HCT116 (cell line): Measurements from ENCODE around the gene DOK5. TPM values are rescaled to one million over a fixed set of nuclear protein-coding genes. Genes with fewer than 3 reads are reported as not detected.

Experiments
- ATAC-seq: fragments of 200-7000 bp; cut with Tn5 transposase; 2 replicates; pipeline ENCODE4 v1.9.1; 2020; ENCODE audit warnings: mild to moderate bottlenecking, moderate library complexity
- BruUV-seq: library from RNA; stranded (reverse); fragments of 400-500 nt; replicated peaks from 2 replicates; lab custom pipeline; 2021; lab: Mats Ljungman, UMichigan
- CTCF ChIA-PET: fragments of 300-600 bp; sonication (Branson Sonifier 250); formaldehyde crosslinking; loops from one replicate; lab custom pipeline; 2021; ENCODE audit warnings: antibody characterized with exemption; lab: Charles Lee
- POLR2A ChIA-PET: fragments of 300-600, 350-600 bp; sonication (Branson Sonifier 250); formaldehyde crosslinking; loops from one replicate; lab custom pipeline; 2021; ENCODE audit warnings: antibody characterized with exemption; lab: Charles Lee
- RAD21 ChIA-PET, 2 experiments: fragments of 300-600 bp; sonication (Branson Sonifier 250); formaldehyde crosslinking; loops; one replicate each; lab custom pipeline; 2023; ENCODE audit warnings: low total read pairs in 2 of 2; ENCODE audit not compliant: uncharacterized antibody in 2 of 2, unreplicated experiment in 2 of 2, low non-redundant PET in 1 of 2; lab: Charles Lee
- DNase-seq: peaks from one replicate; pipeline ENCODE4 v3.0.0-alpha.2; 2010; ENCODE audit warnings: low read depth, low spot score
- H2AFZ ChIP-seq: fragments of 200-600 bp; shearing (Covaris generic), sonication (generic); 2 replicates; pipeline ENCODE4 v1.6.1; 2017; ENCODE audit warnings: low read depth, mixed run types, mixed read lengths, antibody characterized with exemption, low read length; ENCODE audit not compliant: poor library complexity, severe bottlenecking
- H3K27ac ChIP-seq: 2 replicates; pipeline ENCODE4 v1.5.1; 2012; ENCODE audit warnings: low read depth, low read length
- H3K27me3 ChIP-seq: fragments of 200-600 bp; sonication (generic); 2 replicates; pipeline ENCODE4 v1.6.1; 2016; ENCODE audit warnings: mixed run types, low read length, mixed read lengths; ENCODE audit not compliant: insufficient read depth
- H3K36me3 ChIP-seq, 2 experiments: fragments of 200-500 bp in 1 of 2; fragments of 200-600 bp in 1 of 2; sonication (Bioruptor generic) in 1 of 2; sonication (generic) in 1 of 2; 2 replicates each; pipeline versions ENCODE4 v1.5.1 to v1.6.1; 2014 to 2016; ENCODE audit warnings: low read length in 2 of 2, inconsistent platforms in 1 of 2, mixed read lengths in 1 of 2, mixed run types in 1 of 2; ENCODE audit not compliant: insufficient read depth in 2 of 2, control insufficient read depth in 1 of 2
- H3K4me1 ChIP-seq, 2 experiments: fragments of 200-600 bp in 1 of 2; sonication (generic) in 1 of 2; 2 replicates each; pipeline versions ENCODE4 v1.5.1 to v1.6.1; 2012 to 2017; ENCODE audit warnings: low read length in 2 of 2, inconsistent platforms in 1 of 2, mild to moderate bottlenecking in 1 of 2, mixed read lengths in 1 of 2, mixed run types in 1 of 2, moderate library complexity in 1 of 2; ENCODE audit not compliant: insufficient read depth in 2 of 2, control insufficient read depth in 1 of 2
- H3K4me2 ChIP-seq: fragments of 200-600 bp; sonication (generic); 2 replicates; pipeline ENCODE4 v1.6.1; 2017; ENCODE audit warnings: mixed run types, low read length, mixed read lengths
- H3K4me3 ChIP-seq, 2 experiments: fragments of 200-600 bp in 1 of 2; sonication (generic) in 1 of 2; replicated peaks in 1 of 2; 2 replicates each; pipeline ENCODE4 v1.5.1; 2011 to 2016; ENCODE audit warnings: low read length in 2 of 2, control low read depth in 1 of 2, low read depth in 1 of 2, mild to moderate bottlenecking in 1 of 2, mixed read lengths in 1 of 2, mixed run types in 1 of 2
- H3K79me2 ChIP-seq: fragments of 200-600 bp; sonication (generic); 2 replicates; pipeline ENCODE4 v1.6.1; 2017; ENCODE audit warnings: mild to moderate bottlenecking, mixed run types, low read length, moderate library complexity, mixed read lengths; ENCODE audit not compliant: insufficient read depth
- H3K9ac ChIP-seq: fragments of 200-600 bp; sonication (generic); 2 replicates; pipeline ENCODE4 v1.6.1; 2016; ENCODE audit warnings: low read length, mixed read lengths
- H3K9me2 ChIP-seq: fragments of 200-600 bp; sonication (generic), shearing (Covaris generic); 2 replicates; pipeline ENCODE4 v1.6.1; 2017; ENCODE audit warnings: mixed run types, mild to moderate bottlenecking, moderate library complexity; ENCODE audit not compliant: insufficient read depth
- H3K9me3 ChIP-seq, 2 experiments: fragments of 200-500 bp in 1 of 2; fragments of 200-600 bp in 1 of 2; sonication (Bioruptor generic) in 1 of 2; sonication (generic) in 1 of 2; 2 replicates each; pipeline ENCODE4 v1.6.1; 2014 to 2017; ENCODE audit warnings: low read length in 2 of 2, mixed read lengths in 2 of 2, inconsistent platforms in 1 of 2, low read depth in 1 of 2, mild to moderate bottlenecking in 1 of 2, mixed run types in 1 of 2, moderate library complexity in 1 of 2; ENCODE audit not compliant: control insufficient read depth in 1 of 2, insufficient read depth in 1 of 2
- H4K20me1 ChIP-seq: fragments of 200-600 bp; sonication (generic), shearing (Covaris generic); 2 replicates; pipeline ENCODE4 v1.6.1; 2017; ENCODE audit warnings: mixed run types, mild to moderate bottlenecking, moderate library complexity; ENCODE audit not compliant: insufficient read depth
- CBX3 ChIP-seq: IDR thresholded peaks from 2 replicates; pipeline ENCODE4 v1.6.1; 2012; ENCODE audit warnings: low read depth
- ELF1 ChIP-seq: IDR thresholded peaks from 2 replicates; pipeline ENCODE4 v1.6.1; 2012; ENCODE audit warnings: low read depth, borderline replicate concordance
- EZH2phosphoT487 ChIP-seq: fragments of 200-600 bp; IDR thresholded peaks from 2 replicates; pipeline ENCODE4 v1.6.1; 2018; ENCODE audit warnings: antibody characterized with exemption, borderline replicate concordance
- FOSL1 ChIP-seq: IDR thresholded peaks from 2 replicates; pipeline ENCODE4 v1.6.1; 2012; ENCODE audit warnings: low read depth
- MAX ChIP-seq: IDR thresholded peaks from 2 replicates; pipeline ENCODE4 v1.6.1; 2012
- POLR2A ChIP-seq: IDR thresholded peaks from 2 replicates; pipeline ENCODE4 v1.7.0; 2011; ENCODE audit warnings: borderline replicate concordance; ENCODE audit not compliant: insufficient read depth, insufficient read length; ENCODE audit errors: extremely low read depth
- POLR2AphosphoS5 ChIP-seq: IDR thresholded peaks from 2 replicates; pipeline ENCODE4 v1.6.1; 2011; ENCODE audit warnings: mild to moderate bottlenecking, low read depth, low read length, moderate library complexity
- REST ChIP-seq: IDR thresholded peaks from 2 replicates; pipeline ENCODE4 v1.6.1; 2012; ENCODE audit warnings: low read depth
- SRF ChIP-seq: IDR thresholded peaks from 2 replicates; pipeline ENCODE4 v1.6.1; 2012; ENCODE audit warnings: low read depth
- ZBTB33 ChIP-seq: IDR thresholded peaks from 2 replicates; pipeline ENCODE4 v1.6.1; 2011; ENCODE audit warnings: mild to moderate bottlenecking, low read length, moderate library complexity; ENCODE audit not compliant: insufficient replicate concordance; ENCODE audit errors: extremely low read depth
- ZFX ChIP-seq: fragments of 450-650 bp; IDR thresholded peaks from 2 replicates; pipeline ENCODE4 v1.6.1; 2017
- intact Hi-C: fragments of 100-400 bp; cut with micrococcal nuclease; formaldehyde crosslinking; loops from 2 replicates; pipeline ENCODE4 v1.10.0; 2022
- total RNA-seq: library from RNA; stranded (reverse); gene quantifications from one replicate; pipeline ENCODE4 v1.2.1, GENCODE V29; 2021; ENCODE audit not compliant: unreplicated experiment
- TF ChIP-seq, protein P1 (sequence below): IDR thresholded peaks from 2 replicates; pipeline ENCODE4 v1.6.1; 2012

Gene DOK5
- total RNA-seq, 1 experiment from 2014 or later, result not detected

- ChIA-PET POLR2A (no interaction called here), CTCF (no interaction called here), RAD21 (no interaction called here)
- Histone ChIP-seq H2AFZ (no peak overlapping the region), H3K9me3 (no peaks in the 10 kb centered on the region), H3K9ac (no peak overlapping the region), H3K4me2 (no peak overlapping the region), H3K9me2 (no peaks in the 10 kb centered on the region), H3K4me1 (no peaks in the 10 kb centered on the region), H4K20me1 (no peaks in the 10 kb centered on the region), H3K79me2 (no peaks in the 10 kb centered on the region), H3K27ac (no peak overlapping the region), H3K4me3 (no peak overlapping the region), H3K36me3 (no peaks in the 10 kb centered on the region), H3K27me3 (no peaks in the 10 kb centered on the region)
- BruUV-seq, result no TSS peak
- no peak for ATAC-seq
- no peak for DNase-seq
- TF ChIP-seq FOSL1 (no peak), CBX3 (no peak), SRF (no peak), REST (no peak), ELF1 (no peak), ZBTB33 (no peak), ZFX (no peak), MAX (no peak), EZH2phosphoT487 (no peak), POLR2A (no peak), POLR2AphosphoS5 (no peak)
- TF ChIP-seq, protein P1, sequence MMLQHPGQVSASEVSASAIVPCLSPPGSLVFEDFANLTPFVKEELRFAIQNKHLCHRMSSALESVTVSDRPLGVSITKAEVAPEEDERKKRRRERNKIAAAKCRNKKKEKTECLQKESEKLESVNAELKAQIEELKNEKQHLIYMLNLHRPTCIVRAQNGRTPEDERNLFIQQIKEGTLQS, result no peak
- intact Hi-C loops, result no loop called here
Measured at GRCh38 chr20:54467622-54468021, 7.8 kb upstream of the DOK5 start.
